ENCODE data around the gene GRK5.

Gene GRK5

GRCh38 chr10:119393421-119393820 is 186.1 kb downstream of the GRK5 start:
- no peaks in the 10 kb centered on the region for H3K9me3 ChIP-seq (ENCODE audit: control insufficient read depth, low read depth, low read length)
- no peak overlapping the region for H3K27ac ChIP-seq (ENCODE audit: low read length)
- no peak overlapping the region for H3K4me3 ChIP-seq (ENCODE audit: low read length)
- H3K27me3 ChIP-seq (ENCODE audit: control insufficient read depth, insufficient read depth, low read length) = no peaks in the 10 kb centered on the region
- no peaks in the 10 kb centered on the region for H3K36me3 ChIP-seq (ENCODE audit: control insufficient read depth, low read depth, low read length)
- H3K9ac ChIP-seq (ENCODE audit: low read length) = no peak overlapping the region
- no peaks in the 10 kb centered on the region for H3K4me1 ChIP-seq (ENCODE audit: control insufficient read depth, low read depth, low read length)

GRCh38 chr10:119393845-119394244 is 186.5 kb downstream of the GRK5 start:
- Histone ChIP-seq H3K27ac (ENCODE audit: low read length) (no peak overlapping the region), H3K9me3 (ENCODE audit: control insufficient read depth, low read depth, low read length) (no peaks in the 10 kb centered on the region)

GRCh38 chr10:119394657-119395279 is 187.4 kb downstream of the GRK5 start:
- Histone ChIP-seq H3K27me3 (ENCODE audit: control insufficient read depth, insufficient read depth, low read length) (no peaks in the 10 kb centered on the region), H3K4me3 (ENCODE audit: low read length) (no peak overlapping the region), H3K27ac (ENCODE audit: low read length) (no peak overlapping the region), H3K4me1 (ENCODE audit: control insufficient read depth, low read depth, low read length) (no peaks in the 10 kb centered on the region), H3K9ac (ENCODE audit: low read length) (no peak overlapping the region), H3K9me3 (ENCODE audit: control insufficient read depth, low read depth, low read length) (no peaks in the 10 kb centered on the region), H3K36me3 (ENCODE audit: control insufficient read depth, low read depth, low read length) (no peaks in the 10 kb centered on the region)

More at GRCh38 chr10:119393845-119394244, 186.5 kb downstream of the GRK5 start:
- Histone ChIP-seq H3K9ac (ENCODE audit: low read length) (no peak overlapping the region), H3K36me3 (ENCODE audit: control insufficient read depth, low read depth, low read length) (no peaks in the 10 kb centered on the region), H3K27me3 (ENCODE audit: control insufficient read depth, insufficient read depth, low read length) (no peaks in the 10 kb centered on the region), H3K4me3 (ENCODE audit: low read length) (no peak overlapping the region), H3K4me1 (ENCODE audit: control insufficient read depth, low read depth, low read length) (no peaks in the 10 kb centered on the region)

GRCh38 chr10:119395280-119396007 is 188.1 kb downstream of the GRK5 start:
- Histone ChIP-seq H3K4me1 (ENCODE audit: control insufficient read depth, low read depth, low read length) (no peaks in the 10 kb centered on the region), H3K4me3 (ENCODE audit: low read length) (no peak overlapping the region), H3K27ac (ENCODE audit: low read length) (no peak overlapping the region), H3K9me3 (ENCODE audit: control insufficient read depth, low read depth, low read length) (no peaks in the 10 kb centered on the region), H3K36me3 (ENCODE audit: control insufficient read depth, low read depth, low read length) (no peaks in the 10 kb centered on the region), H3K27me3 (ENCODE audit: control insufficient read depth, insufficient read depth, low read length) (no peaks in the 10 kb centered on the region), H3K9ac (ENCODE audit: low read length) (no peak overlapping the region)

- no peak overlapping the region for H3K4me3 ChIP-seq (ENCODE audit: low read length)
- H3K4me1 ChIP-seq (ENCODE audit: control insufficient read depth, low read depth, low read length) = no peaks in the 10 kb centered on the region
- H3K27ac ChIP-seq (ENCODE audit: low read length) = no peak overlapping the region
- no peaks in the 10 kb centered on the region for H3K9me3 ChIP-seq (ENCODE audit: control insufficient read depth, low read depth, low read length)
- H3K27me3 ChIP-seq (ENCODE audit: control insufficient read depth, insufficient read depth, low read length) = no peaks in the 10 kb centered on the region
- H3K9ac ChIP-seq (ENCODE audit: low read length) = no peak overlapping the region
- no peaks in the 10 kb centered on the region for H3K36me3 ChIP-seq (ENCODE audit: control insufficient read depth, low read depth, low read length)
Observed at GRCh38 chr10:119396008-119396708, 188.8 kb downstream of the GRK5 start.

- Histone ChIP-seq H3K9ac (ENCODE audit: low read length) (no peak overlapping the region), H3K4me1 (ENCODE audit: control insufficient read depth, low read depth, low read length) (no peaks in the 10 kb centered on the region), H3K27me3 (ENCODE audit: control insufficient read depth, insufficient read depth, low read length) (no peaks in the 10 kb centered on the region), H3K27ac (ENCODE audit: low read length) (no peak overlapping the region), H3K4me3 (ENCODE audit: low read length) (no peak overlapping the region), H3K36me3 (ENCODE audit: control insufficient read depth, low read depth, low read length) (no peaks in the 10 kb centered on the region), H3K9me3 (ENCODE audit: control insufficient read depth, low read depth, low read length) (no peaks in the 10 kb centered on the region)
Observed at GRCh38 chr10:119396709-119397071, 189.3 kb downstream of the GRK5 start.

DNA sequence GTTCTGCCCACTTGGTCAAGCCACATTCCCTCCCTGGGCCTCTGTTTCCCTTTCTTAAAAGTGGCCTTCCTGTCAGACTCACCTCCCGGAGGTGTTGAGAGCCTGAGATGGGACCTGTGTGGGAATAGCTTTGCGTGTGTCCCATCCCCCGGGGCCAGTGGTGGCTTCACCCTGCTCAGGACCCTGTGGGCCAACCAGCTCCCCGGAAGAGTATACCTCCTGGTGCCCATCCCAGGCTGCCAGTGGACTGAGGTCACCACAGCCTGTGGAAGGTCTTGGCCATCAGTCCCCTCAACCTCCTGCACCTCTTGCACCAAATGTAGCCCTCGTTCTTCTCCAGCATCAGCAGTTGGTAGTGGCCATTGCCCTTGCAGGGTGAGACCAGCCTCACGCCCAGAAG is 190.0 kb downstream of the GRK5 start:
- H3K4me1 ChIP-seq (ENCODE audit: control insufficient read depth, low read depth, low read length) = no peaks in the 10 kb centered on the region
- no peak overlapping the region for H3K27ac ChIP-seq (ENCODE audit: low read length)

DNA sequence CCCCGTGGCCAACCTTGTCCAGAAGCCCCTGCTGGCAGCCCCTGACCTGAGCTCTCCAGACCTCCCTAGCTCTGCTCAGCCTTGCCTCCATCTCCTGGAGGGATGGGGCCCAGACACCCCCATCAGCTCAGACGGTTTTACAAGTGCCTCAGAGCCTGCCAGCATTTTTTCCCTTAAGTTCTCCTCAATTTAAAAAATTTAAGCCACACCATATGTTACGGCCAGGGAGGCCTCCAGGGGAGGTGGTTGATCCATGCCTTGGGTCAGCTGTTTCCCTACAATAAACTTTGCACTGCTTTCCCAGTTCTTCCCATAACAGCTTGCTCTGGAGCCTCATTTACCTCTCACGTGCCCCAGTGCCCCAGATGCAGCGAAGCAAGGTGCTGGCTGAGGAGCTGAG is 191.6 kb downstream of the GRK5 start:
- no peak overlapping the region for H3K27ac ChIP-seq (ENCODE audit: low read length)
- H3K27me3 ChIP-seq (ENCODE audit: control insufficient read depth, insufficient read depth, low read length) = no peaks in the 10 kb centered on the region
- H3K4me1 ChIP-seq (ENCODE audit: control insufficient read depth, low read depth, low read length) = no peaks in the 10 kb centered on the region
- H3K9ac ChIP-seq (ENCODE audit: low read length) = no peak overlapping the region
- H3K4me3 ChIP-seq (ENCODE audit: low read length) = no peak overlapping the region
- H3K9me3 ChIP-seq (ENCODE audit: control insufficient read depth, low read depth, low read length) = no peaks in the 10 kb centered on the region
- no peaks in the 10 kb centered on the region for H3K36me3 ChIP-seq (ENCODE audit: control insufficient read depth, low read depth, low read length)

More for the DNA sequence above, 190.0 kb downstream of the GRK5 start:
- H3K36me3 ChIP-seq (ENCODE audit: control insufficient read depth, low read depth, low read length) = no peaks in the 10 kb centered on the region
- H3K4me3 ChIP-seq (ENCODE audit: low read length) = no peak overlapping the region
- no peak overlapping the region for H3K9ac ChIP-seq (ENCODE audit: low read length)
- no peaks in the 10 kb centered on the region for H3K27me3 ChIP-seq (ENCODE audit: control insufficient read depth, insufficient read depth, low read length)
- H3K9me3 ChIP-seq (ENCODE audit: control insufficient read depth, low read depth, low read length) = no peaks in the 10 kb centered on the region

DNA sequence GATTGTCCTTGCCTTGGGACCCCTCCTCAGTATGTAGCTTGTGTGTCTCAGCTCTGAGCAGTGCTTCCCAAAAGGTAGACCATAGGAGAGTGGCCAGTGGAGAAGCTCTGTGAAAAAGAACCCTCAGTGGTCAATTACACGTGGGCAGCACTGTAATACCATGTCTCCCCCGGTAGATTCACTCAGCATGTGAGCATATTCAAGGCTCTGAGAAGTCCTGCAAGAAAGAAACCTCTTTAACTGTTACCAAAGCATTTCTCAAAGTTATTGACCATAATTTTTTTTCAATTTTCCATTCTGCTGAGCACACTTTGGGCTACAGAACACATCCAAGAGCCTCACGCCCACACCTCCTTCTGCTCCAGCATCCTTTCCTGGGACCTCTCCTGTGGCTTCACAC is 192.1 kb downstream of the GRK5 start:
- H3K9me3 ChIP-seq (ENCODE audit: control insufficient read depth, low read depth, low read length) = no peaks in the 10 kb centered on the region
- H3K27me3 ChIP-seq (ENCODE audit: control insufficient read depth, insufficient read depth, low read length) = no peaks in the 10 kb centered on the region
- no peaks in the 10 kb centered on the region for H3K4me1 ChIP-seq (ENCODE audit: control insufficient read depth, low read depth, low read length)
- H3K4me3 ChIP-seq (ENCODE audit: low read length) = no peak overlapping the region
- H3K27ac ChIP-seq (ENCODE audit: low read length) = no peak overlapping the region
- no peak overlapping the region for H3K9ac ChIP-seq (ENCODE audit: low read length)
- H3K36me3 ChIP-seq (ENCODE audit: control insufficient read depth, low read depth, low read length) = no peaks in the 10 kb centered on the region

- no peak overlapping the region for H3K9ac ChIP-seq (ENCODE audit: low read length)
- H3K9me3 ChIP-seq (ENCODE audit: control insufficient read depth, low read depth, low read length) = no peaks in the 10 kb centered on the region
- H3K27me3 ChIP-seq (ENCODE audit: control insufficient read depth, insufficient read depth, low read length) = no peaks in the 10 kb centered on the region
- no peaks in the 10 kb centered on the region for H3K4me1 ChIP-seq (ENCODE audit: control insufficient read depth, low read depth, low read length)
- H3K27ac ChIP-seq (ENCODE audit: low read length) = no peak overlapping the region
- no peaks in the 10 kb centered on the region for H3K36me3 ChIP-seq (ENCODE audit: control insufficient read depth, low read depth, low read length)
- H3K4me3 ChIP-seq (ENCODE audit: low read length) = no peak overlapping the region
Observed at GRCh38 chr10:119401671-119402395, 194.5 kb downstream of the GRK5 start.

- H3K27ac ChIP-seq (ENCODE audit: low read length) = no peak overlapping the region
- no peak overlapping the region for H3K4me3 ChIP-seq (ENCODE audit: low read length)
- H3K36me3 ChIP-seq (ENCODE audit: control insufficient read depth, low read depth, low read length) = no peaks in the 10 kb centered on the region
- H3K9me3 ChIP-seq (ENCODE audit: control insufficient read depth, low read depth, low read length) = no peaks in the 10 kb centered on the region
- no peak overlapping the region for H3K9ac ChIP-seq (ENCODE audit: low read length)
- no peaks in the 10 kb centered on the region for H3K4me1 ChIP-seq (ENCODE audit: control insufficient read depth, low read depth, low read length)
- no peaks in the 10 kb centered on the region for H3K27me3 ChIP-seq (ENCODE audit: control insufficient read depth, insufficient read depth, low read length)
Observed at GRCh38 chr10:119403921-119404320, 196.6 kb downstream of the GRK5 start.
